Karpas-422 (cell line): ENCODE measurements around the gene IMPA2. TPM values are rescaled to one million over a fixed set of nuclear protein-coding genes. Genes with fewer than 3 reads are reported as not detected.

ENCODE experiments used
- DNase-seq: peaks from one replicate; pipeline ENCODE4 v3.0.0-alpha.2; 2015
- H2AFZ ChIP-seq: fragments of 200-600 bp; sonication (generic); 2 replicates; pipeline ENCODE4 v1.6.1; 2014; ENCODE audit warnings: antibody characterized with exemption, low read length, mixed read lengths
- H3K27ac ChIP-seq: fragments of 200-600 bp; sonication (generic); 2 replicates; pipeline ENCODE4 v1.5.1; 2014; ENCODE audit warnings: mild to moderate bottlenecking, low read length, moderate library complexity
- H3K27me3 ChIP-seq: fragments of 200-600 bp; sonication (generic); 2 replicates; pipeline ENCODE4 v1.6.1; 2014; ENCODE audit warnings: low read length, mixed read lengths
- H3K36me3 ChIP-seq: fragments of 200-600 bp; sonication (generic); 2 replicates; pipeline ENCODE4 v1.6.1; 2014; ENCODE audit warnings: low read length, mixed read lengths; ENCODE audit not compliant: insufficient read depth
- H3K4me1 ChIP-seq: fragments of 200-600 bp; sonication (generic); 2 replicates; pipeline ENCODE4 v1.6.1; 2014; ENCODE audit warnings: mild to moderate bottlenecking, low read length, mixed read lengths
- H3K4me2 ChIP-seq: fragments of 200-600 bp; sonication (generic); 2 replicates; pipeline ENCODE4 v1.6.1; 2014; ENCODE audit warnings: low read length, low read depth, mild to moderate bottlenecking; ENCODE audit not compliant: poor library complexity, severe bottlenecking
- H3K4me3 ChIP-seq: fragments of 200-600 bp; sonication (generic); 2 replicates; pipeline ENCODE4 v1.5.1; 2014; ENCODE audit warnings: mild to moderate bottlenecking, antibody characterized with exemption, low read length, mixed read lengths
- H3K79me2 ChIP-seq: fragments of 200-600 bp; sonication (generic); 2 replicates; pipeline ENCODE4 v1.6.1; 2014; ENCODE audit warnings: mild to moderate bottlenecking, low read length, mixed read lengths
- H3K9ac ChIP-seq: fragments of 200-600 bp; sonication (generic); 2 replicates; pipeline ENCODE4 v1.6.0; 2014; ENCODE audit warnings: low read length
- H3K9me2 ChIP-seq: fragments of 200-600 bp; sonication (generic), shearing (Covaris generic); replicated peaks from 2 replicates; pipeline ENCODE4 v1.6.0; 2014; ENCODE audit warnings: mild to moderate bottlenecking, low read length, moderate library complexity; ENCODE audit not compliant: insufficient read depth
- H3K9me3 ChIP-seq: fragments of 300-700, 200-600 bp; sonication (generic); 2 replicates; pipeline ENCODE4 v1.6.1; 2014; ENCODE audit warnings: low read length, mixed read lengths
- H4K20me1 ChIP-seq: fragments of 200-600 bp; sonication (generic); 2 replicates; pipeline ENCODE4 v1.6.1; 2014; ENCODE audit warnings: mild to moderate bottlenecking, antibody characterized with exemption, low read length, low read depth; ENCODE audit not compliant: insufficient read depth
- total RNA-seq: library from RNA; depleted of rRNA; stranded (reverse); fragments of >200 nt; shearing (Covaris generic); gene quantifications from 2 replicates; pipeline ENCODE4 v1.2.3, GENCODE V29; 2014; ENCODE audit warnings: low replicate concordance

IMPA2 gene
- total RNA-seq, 1 experiment from 2014 or later: 0.89 TPM

GRCh38 chr18:12010187-12010802, 29.0 kb downstream of the IMPA2 start:
- no peaks in the 10 kb centered on the region for H3K9me2 ChIP-seq

GRCh38 chr18:12011199-12011956, 30.1 kb downstream of the IMPA2 start:
- Histone ChIP-seq H3K79me2 (no peaks in the 10 kb centered on the region), H3K4me3 (no peak overlapping the region), H3K9ac (no peak overlapping the region)

More at GRCh38 chr18:12010187-12010802, 29.0 kb downstream of the IMPA2 start:
- DNase-seq: no peak
- no peaks in the 10 kb centered on the region for H4K20me1 ChIP-seq
- H3K4me3 ChIP-seq: no peak overlapping the region
- no peak overlapping the region for H3K27ac ChIP-seq
- no peak overlapping the region for H2AFZ ChIP-seq
- H3K27me3 ChIP-seq: no peaks in the 10 kb centered on the region
- no peaks in the 10 kb centered on the region for H3K36me3 ChIP-seq
- no peak overlapping the region for H3K4me2 ChIP-seq
- H3K79me2 ChIP-seq: no peaks in the 10 kb centered on the region
- H3K9ac ChIP-seq: no peak overlapping the region
- H3K9me3 ChIP-seq: no peaks in the 10 kb centered on the region
- H3K4me1 ChIP-seq: no peaks in the 10 kb centered on the region

GRCh38 chr18:12011957-12012549, 30.7 kb downstream of the IMPA2 start:
- H4K20me1 ChIP-seq: no peaks in the 10 kb centered on the region
- no peaks in the 10 kb centered on the region for H3K27me3 ChIP-seq
- no peak overlapping the region for H3K4me3 ChIP-seq
- no peaks in the 10 kb centered on the region for H3K4me1 ChIP-seq
- no peaks in the 10 kb centered on the region for H3K9me2 ChIP-seq
- no peak overlapping the region for H2AFZ ChIP-seq
- no peak overlapping the region for H3K27ac ChIP-seq
- H3K4me2 ChIP-seq: no peak overlapping the region
- H3K9me3 ChIP-seq: no peaks in the 10 kb centered on the region
- no peaks in the 10 kb centered on the region for H3K79me2 ChIP-seq
- H3K36me3 ChIP-seq: no peaks in the 10 kb centered on the region
- DNase-seq: no peak
- no peak overlapping the region for H3K9ac ChIP-seq

More at GRCh38 chr18:12011199-12011956, 30.1 kb downstream of the IMPA2 start:
- DNase-seq: no peak
- Histone ChIP-seq H3K36me3 (no peaks in the 10 kb centered on the region), H3K9me2 (no peaks in the 10 kb centered on the region), H3K27me3 (no peaks in the 10 kb centered on the region), H3K9me3 (no peaks in the 10 kb centered on the region), H2AFZ (no peak overlapping the region), H3K27ac (no peak overlapping the region), H4K20me1 (no peaks in the 10 kb centered on the region), H3K4me2 (no peak overlapping the region), H3K4me1 (no peaks in the 10 kb centered on the region)

GRCh38 chr18:12012697-12013096, 31.4 kb downstream of the IMPA2 start:
- Histone ChIP-seq H3K4me2 (no peak overlapping the region), H3K27me3 (no peaks in the 10 kb centered on the region), H3K4me1 (no peaks in the 10 kb centered on the region), H3K9ac (no peak overlapping the region), H3K9me3 (no peaks in the 10 kb centered on the region), H3K4me3 (no peak overlapping the region), H4K20me1 (no peaks in the 10 kb centered on the region), H2AFZ (no peak overlapping the region), H3K36me3 (no peaks in the 10 kb centered on the region), H3K27ac (no peak overlapping the region), H3K79me2 (no peaks in the 10 kb centered on the region), H3K9me2 (no peaks in the 10 kb centered on the region)
- DNase-seq: no peak

GRCh38 chr18:12013186-12013916, 32.0 kb downstream of the IMPA2 start:
- no peak for DNase-seq
- no peak overlapping the region for H3K9ac ChIP-seq
- H3K36me3 ChIP-seq: no peaks in the 10 kb centered on the region
- H3K9me3 ChIP-seq: no peaks in the 10 kb centered on the region
- H3K4me1 ChIP-seq: no peaks in the 10 kb centered on the region
- no peaks in the 10 kb centered on the region for H4K20me1 ChIP-seq
- no peak overlapping the region for H3K4me2 ChIP-seq
- no peaks in the 10 kb centered on the region for H3K9me2 ChIP-seq
- no peaks in the 10 kb centered on the region for H3K27me3 ChIP-seq
- no peaks in the 10 kb centered on the region for H3K79me2 ChIP-seq
- no peak overlapping the region for H3K4me3 ChIP-seq
- H3K27ac ChIP-seq: no peak overlapping the region
- H2AFZ ChIP-seq: no peak overlapping the region

GRCh38 chr18:12014086-12014485, 32.8 kb downstream of the IMPA2 start:
- DNase-seq: no peak
- no peaks in the 10 kb centered on the region for H3K79me2 ChIP-seq
- no peaks in the 10 kb centered on the region for H3K36me3 ChIP-seq
- no peaks in the 10 kb centered on the region for H3K27me3 ChIP-seq
- no peak overlapping the region for H3K4me3 ChIP-seq
- no peaks in the 10 kb centered on the region for H3K9me3 ChIP-seq
- H2AFZ ChIP-seq: no peak overlapping the region
- no peak overlapping the region for H3K9ac ChIP-seq
- H4K20me1 ChIP-seq: no peaks in the 10 kb centered on the region
- H3K9me2 ChIP-seq: no peaks in the 10 kb centered on the region
- no peaks in the 10 kb centered on the region for H3K4me1 ChIP-seq
- H3K4me2 ChIP-seq: no peak overlapping the region
- no peak overlapping the region for H3K27ac ChIP-seq

- Histone ChIP-seq H3K4me1 (no peaks in the 10 kb centered on the region), H3K36me3 (no peaks in the 10 kb centered on the region), H3K27me3 (no peaks in the 10 kb centered on the region), H3K27ac (no peak overlapping the region), H3K4me3 (no peak overlapping the region), H3K9me2 (no peaks in the 10 kb centered on the region), H3K79me2 (no peaks in the 10 kb centered on the region), H3K9ac (no peak overlapping the region), H4K20me1 (no peaks in the 10 kb centered on the region), H3K4me2 (no peak overlapping the region), H3K9me3 (no peaks in the 10 kb centered on the region), H2AFZ (no peak overlapping the region)
- DNase-seq: no peak
These were observed 33.5 kb downstream of the IMPA2 start for GRCh38 chr18:12014521-12015415.
